Epithelial cell of esophagus (primary cell): ENCODE results near the gene AXDND1.

ENCODE experiments used
- DNase-seq: peaks from one replicate; pipeline ENCODE4 v3.0.0; 2010; ENCODE audit warnings: low read depth
- H3K4me3 ChIP-seq: 2 replicates; pipeline ENCODE4 v1.5.1; 2011; ENCODE audit warnings: mild to moderate bottlenecking, low read length, control low read depth
- TF ChIP-seq, protein P1 (sequence below): IDR thresholded peaks from 2 replicates; pipeline ENCODE4 v1.5.1; 2011; ENCODE audit warnings: low read depth, mild to moderate bottlenecking, low read length, control low read depth, inconsistent platforms; ENCODE audit not compliant: insufficient read depth; ENCODE audit errors: missing control alignments

AXDND1 gene

DNA sequence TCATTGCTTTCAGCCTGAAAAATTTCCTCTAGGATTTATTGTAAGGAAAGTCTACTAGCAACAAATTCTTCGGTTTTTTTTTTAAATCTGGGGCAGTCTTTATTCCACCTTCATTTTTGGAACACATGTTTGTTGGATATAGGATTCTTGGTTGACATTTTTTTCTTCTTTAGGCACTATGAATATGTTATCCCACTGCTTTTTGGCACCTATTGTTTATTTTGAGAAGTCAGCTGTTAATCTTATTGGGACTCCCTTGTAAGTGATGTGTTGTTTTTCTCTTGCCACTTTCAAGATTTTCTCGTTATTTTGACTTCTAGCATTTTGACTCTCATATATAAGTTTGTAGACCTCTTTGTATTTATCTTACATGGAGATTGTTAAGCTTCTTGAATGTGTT lies 110.7 kb downstream of the AXDND1 start:
- H3K4me3 ChIP-seq, result no peak overlapping the region
- TF ChIP-seq, protein P1, sequence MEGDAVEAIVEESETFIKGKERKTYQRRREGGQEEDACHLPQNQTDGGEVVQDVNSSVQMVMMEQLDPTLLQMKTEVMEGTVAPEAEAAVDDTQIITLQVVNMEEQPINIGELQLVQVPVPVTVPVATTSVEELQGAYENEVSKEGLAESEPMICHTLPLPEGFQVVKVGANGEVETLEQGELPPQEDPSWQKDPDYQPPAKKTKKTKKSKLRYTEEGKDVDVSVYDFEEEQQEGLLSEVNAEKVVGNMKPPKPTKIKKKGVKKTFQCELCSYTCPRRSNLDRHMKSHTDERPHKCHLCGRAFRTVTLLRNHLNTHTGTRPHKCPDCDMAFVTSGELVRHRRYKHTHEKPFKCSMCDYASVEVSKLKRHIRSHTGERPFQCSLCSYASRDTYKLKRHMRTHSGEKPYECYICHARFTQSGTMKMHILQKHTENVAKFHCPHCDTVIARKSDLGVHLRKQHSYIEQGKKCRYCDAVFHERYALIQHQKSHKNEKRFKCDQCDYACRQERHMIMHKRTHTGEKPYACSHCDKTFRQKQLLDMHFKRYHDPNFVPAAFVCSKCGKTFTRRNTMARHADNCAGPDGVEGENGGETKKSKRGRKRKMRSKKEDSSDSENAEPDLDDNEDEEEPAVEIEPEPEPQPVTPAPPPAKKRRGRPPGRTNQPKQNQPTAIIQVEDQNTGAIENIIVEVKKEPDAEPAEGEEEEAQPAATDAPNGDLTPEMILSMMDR, result no peak
- no peak for DNase-seq

DNA sequence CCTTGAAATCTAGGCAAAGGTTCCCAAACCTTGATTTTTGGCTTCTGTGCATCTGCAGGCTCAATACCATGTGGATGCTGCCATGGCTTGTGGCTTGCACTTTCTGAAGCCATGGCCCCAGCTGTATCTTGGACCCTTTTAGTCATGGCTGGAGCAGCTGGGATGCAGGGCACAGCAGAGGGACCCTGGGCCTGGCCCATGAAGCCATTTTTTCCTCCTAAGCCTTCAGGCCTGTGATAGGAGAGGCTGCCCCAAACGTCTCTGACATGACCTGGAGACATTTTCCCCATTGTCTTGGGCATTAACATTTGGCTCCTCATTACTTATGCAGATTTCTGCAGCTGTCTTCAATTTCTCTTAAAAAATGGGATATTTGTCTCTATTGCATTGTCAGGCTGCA lies 112.6 kb downstream of the AXDND1 start:
- no peak overlapping the region for H3K4me3 ChIP-seq
- TF ChIP-seq, protein P1, result no peak
- DNase-seq, result no peak

DNA sequence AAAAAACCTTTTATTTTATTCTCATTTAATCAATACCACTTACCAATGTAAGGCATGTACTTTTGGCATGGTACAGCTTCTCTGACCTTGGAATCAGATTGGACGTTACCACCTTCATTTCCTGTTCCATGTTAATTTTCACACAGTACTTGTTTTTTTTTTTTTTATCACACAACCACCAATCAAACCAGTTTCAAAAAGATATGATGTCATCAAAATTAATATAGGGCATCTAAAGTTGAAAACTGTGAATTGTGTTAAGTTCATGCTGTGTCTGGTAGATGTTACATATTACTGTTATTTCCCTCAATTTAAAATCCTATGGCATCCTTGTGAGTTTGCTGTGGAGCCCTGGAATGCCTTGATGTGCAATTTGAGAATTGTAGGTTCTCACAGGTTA lies 124.8 kb downstream of the AXDND1 start:
- no peak for DNase-seq
- TF ChIP-seq, protein P1, result no peak

DNA sequence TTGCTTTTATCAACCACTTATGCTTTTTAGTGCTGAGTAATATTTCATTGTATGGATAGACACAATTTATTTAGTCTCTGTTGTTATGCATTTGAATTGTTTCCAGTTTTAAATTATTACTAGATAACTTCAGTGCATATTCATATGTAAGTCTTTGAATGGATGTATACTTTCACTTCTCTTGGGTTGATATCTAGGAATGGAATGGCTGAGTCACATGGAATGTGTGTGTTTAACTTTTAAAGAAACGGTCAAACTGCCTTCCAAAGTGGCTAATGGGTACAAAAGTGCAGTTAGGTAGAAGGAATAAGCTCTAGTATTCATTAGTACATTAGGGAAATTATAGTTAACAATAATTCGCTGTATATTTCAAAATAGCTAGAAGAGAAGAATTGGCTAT lies 127.6 kb downstream of the AXDND1 start:
- no peak overlapping the region for H3K4me3 ChIP-seq
- DNase-seq, result no peak
- TF ChIP-seq, protein P1, result no peak

More for the DNA sequence above, 124.8 kb downstream of the AXDND1 start:
- no peak overlapping the region for H3K4me3 ChIP-seq

DNA sequence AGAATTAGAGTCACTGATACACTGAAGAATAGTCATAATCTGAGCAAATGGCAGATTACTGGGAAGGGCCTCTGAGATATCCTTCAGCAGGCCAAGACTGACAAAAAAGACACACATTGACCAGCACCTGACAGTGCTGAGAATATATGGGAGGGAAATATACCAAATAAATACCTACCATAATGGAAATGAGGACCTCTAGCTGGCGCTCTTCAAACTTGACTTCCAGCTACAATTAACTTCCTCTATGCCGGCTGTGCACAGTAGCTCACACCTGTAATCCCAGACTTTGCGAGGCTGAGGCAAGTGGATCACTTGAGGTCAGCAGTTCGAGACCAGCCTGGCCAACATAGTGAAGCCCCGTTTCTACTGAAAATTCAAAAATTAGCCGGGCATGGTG lies 140.4 kb downstream of the AXDND1 start:
- TF ChIP-seq, protein P1, result no peak
- DNase-seq, result no peak
- H3K4me3 ChIP-seq, result no peak overlapping the region

DNA sequence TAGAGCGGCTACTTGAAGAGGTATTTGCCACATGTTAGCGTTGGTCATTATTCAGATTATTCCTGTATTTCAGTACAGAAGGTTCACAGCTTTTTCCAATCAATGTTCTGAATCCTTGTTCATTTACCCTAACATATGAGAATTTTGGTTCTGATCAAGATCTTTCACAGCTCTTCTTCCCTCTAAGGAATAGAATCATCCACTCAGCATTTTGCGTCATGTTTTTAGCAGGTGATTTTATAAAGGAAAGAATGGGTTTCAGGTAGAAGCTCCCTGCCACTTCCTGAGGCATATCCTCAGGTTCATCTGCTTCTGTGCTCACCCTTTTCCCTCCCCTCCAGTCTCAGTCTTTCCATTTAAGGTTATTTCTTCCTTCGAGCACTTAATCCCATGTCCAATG lies 143.6 kb downstream of the AXDND1 start:
- no peak for DNase-seq
- TF ChIP-seq, protein P1, result no peak
- no peak overlapping the region for H3K4me3 ChIP-seq

DNA sequence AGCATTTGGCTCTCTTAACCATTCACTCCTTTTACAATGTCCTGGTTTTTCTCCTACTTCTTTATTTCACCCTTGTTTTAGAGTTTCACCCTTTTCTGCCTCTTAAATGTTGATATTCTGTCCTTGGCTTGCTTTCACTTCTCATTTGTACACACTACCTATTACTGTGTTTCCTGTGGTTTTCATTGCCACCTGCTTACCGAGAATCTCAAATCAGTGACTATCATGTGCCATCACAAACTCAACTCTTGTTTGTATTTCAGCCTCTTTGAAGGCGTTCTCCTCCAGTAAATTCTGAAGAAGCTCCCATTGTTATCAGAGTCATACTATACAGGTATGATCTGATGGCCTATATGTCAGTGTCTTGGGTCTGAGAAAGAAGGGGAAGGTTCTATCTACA lies 144.3 kb downstream of the AXDND1 start:
- TF ChIP-seq, protein P1, result no peak
- H3K4me3 ChIP-seq, result no peak overlapping the region
- DNase-seq, result no peak
